GM12878 (cell line): ENCODE measurements around the gene GSE1. TPM values are rescaled to one million over a fixed set of nuclear protein-coding genes. Genes with fewer than 3 reads are reported as not detected.

Experiments
- ATAC-seq: fragments of 200-7000 bp; cut with Tn5 transposase; 3 replicates; pipeline ENCODE4 v1.9.1; 2020; ENCODE audit warnings: mild to moderate bottlenecking, moderate library complexity
- BruUV-seq: library from RNA; stranded (reverse); fragments of 400-500 nt; replicated peaks from 2 replicates; lab custom pipeline; 2021; lab: Mats Ljungman, UMichigan
- CTCF ChIA-PET: fragments of 300-600 bp; sonication (Branson Sonifier 250); formaldehyde crosslinking; extraction: SDS; loops from one replicate; lab custom pipeline; 2021; ENCODE audit warnings: inconsistent platforms; lab: Yijun Ruan, JAX
- POLR2A ChIA-PET: fragments of 350-600 bp; formaldehyde crosslinking; extraction: SDS; loops from one replicate; lab custom pipeline; 2021; ENCODE audit warnings: inconsistent platforms; lab: Charles Lee
- RAD21 ChIA-PET: fragments of 300-600 bp; sonication (Branson Sonifier 250); formaldehyde crosslinking; loops from one replicate; lab custom pipeline; 2023; ENCODE audit warnings: antibody characterized with exemption; ENCODE audit not compliant: unreplicated experiment; lab: Charles Lee
- SMC1A ChIA-PET: fragments of 300-600 bp; sonication (Branson Sonifier 250); formaldehyde crosslinking; loops from one replicate; lab custom pipeline; 2023; ENCODE audit not compliant: unreplicated experiment, uncharacterized antibody; lab: Charles Lee
- DNase-seq: peaks from one replicate; pipeline ENCODE4 v3.0.0-alpha.2; 2011; ENCODE audit warnings: low read depth, low spot score
- FAIRE-seq: peaks from 3 replicates; lab custom pipeline; 2011; peaks lifted over from hg19 to GRCh38; lab: Jason Lieb, UNC
- H2AFZ ChIP-seq: 2 replicates; pipeline ENCODE4 v1.6.0; 2011; ENCODE audit warnings: low read depth, low read length, control low read depth; ENCODE audit not compliant: control insufficient read depth
- H3K27ac ChIP-seq: 2 replicates; pipeline ENCODE4 v1.5.1; 2011; ENCODE audit warnings: control low read depth; ENCODE audit not compliant: control insufficient read depth, insufficient read depth
- H3K27me3 ChIP-seq, 2 experiments: replicated peaks in 1 of 2; 2 replicates each; pipeline versions ENCODE4 v1.6.0 to v1.6.1; 2011; ENCODE audit warnings: low read length in 1 of 2; ENCODE audit not compliant: control insufficient read depth in 2 of 2, insufficient read depth in 2 of 2
- H3K36me3 ChIP-seq, 2 experiments: 2 replicates each; pipeline ENCODE4 v1.5.1; 2011; ENCODE audit warnings: low read length in 1 of 2; ENCODE audit not compliant: control insufficient read depth in 2 of 2, insufficient read depth in 2 of 2
- H3K4me1 ChIP-seq: 2 replicates; pipeline ENCODE4 v1.6.1; 2011; ENCODE audit warnings: mild to moderate bottlenecking, low read length, moderate library complexity, mixed read lengths; ENCODE audit not compliant: control insufficient read depth, insufficient read depth
- H3K4me2 ChIP-seq: 2 replicates; pipeline ENCODE4 v1.6.0; 2011; ENCODE audit warnings: control low read depth; ENCODE audit not compliant: control insufficient read depth, insufficient read depth
- H3K4me3 ChIP-seq: fragments of 200-600 bp; sonication (generic); 2 replicates; pipeline ENCODE4 v1.5.1; 2016
- H3K79me2 ChIP-seq: 2 replicates; pipeline ENCODE4 v1.6.0; 2011; ENCODE audit warnings: low read length; ENCODE audit not compliant: control insufficient read depth, insufficient read depth
- H3K9ac ChIP-seq: 2 replicates; pipeline ENCODE4 v1.8.0; 2011; ENCODE audit warnings: low read length, control low read depth, mixed read lengths; ENCODE audit not compliant: control insufficient read depth, insufficient read depth
- H3K9me3 ChIP-seq: replicated peaks from 3 replicates; pipeline ENCODE4 v1.5.1; 2011; ENCODE audit warnings: mild to moderate bottlenecking, low read length; ENCODE audit not compliant: control insufficient read depth, insufficient read depth
- H4K20me1 ChIP-seq: 2 replicates; pipeline ENCODE4 v1.6.0; 2011; ENCODE audit not compliant: control insufficient read depth, insufficient read depth
- BHLHE40 ChIP-seq, 2 experiments: fragments of 450-650 bp in 1 of 2; IDR thresholded peaks; 2 replicates each; pipeline ENCODE4 v1.6.1; 2011 to 2017; ENCODE audit warnings: low read depth in 2 of 2, borderline replicate concordance in 1 of 2, improper control_type of control experiment in 1 of 2, low read length in 1 of 2, mild to moderate bottlenecking in 1 of 2
- GATAD2B ChIP-seq: fragments of 450-650 bp; conservative IDR thresholded peaks from 2 replicates; pipeline ENCODE4 v1.6.1; 2017; ENCODE audit warnings: low read depth, mild to moderate bottlenecking, moderate library complexity
- POLR2AphosphoS2 ChIP-seq: IDR thresholded peaks from 2 replicates; pipeline ENCODE4 v1.6.1; 2011; ENCODE audit warnings: low read depth, mild to moderate bottlenecking, low read length, improper control_type of control experiment, moderate library complexity
- RB1 ChIP-seq: fragments of 450-650 bp; formaldehyde crosslinking; IDR thresholded peaks from 2 replicates; pipeline ENCODE4 v1.6.1; 2017; ENCODE audit warnings: mild to moderate bottlenecking, borderline replicate concordance
- ZSCAN29 ChIP-seq: fragments of 450-650 bp; IDR thresholded peaks from 2 replicates; pipeline ENCODE4 v1.6.1; 2017; ENCODE audit warnings: mild to moderate bottlenecking, moderate library complexity
- WGBS: methylation state at CpG from one replicate; pipeline ENCODE4 v1.1.6; 2016; ENCODE audit warnings: low lambda C conversion rate; ENCODE audit not compliant: insufficient replicate concordance, insufficient coverage; ENCODE audit errors: missing lambda C conversion rate; 5-methylcytosine and 5-hydroxymethylcytosine counted together
- in situ Hi-C: fragments of 300-500 bp; cut with MboI; formaldehyde crosslinking; loops from 9 replicates; pipeline ENCODE4 v1.14.3; 2018; ENCODE audit warnings: mixed read lengths
- intact Hi-C: fragments of 100-400 bp; cut with micrococcal nuclease; formaldehyde crosslinking; loops from one replicate; pipeline ENCODE4 v1.14.2; 2022; ENCODE audit not compliant: unreplicated experiment
- polyA plus RNA-seq, 11 experiments: library from polyadenylated mRNA; depleted of rRNA in 4 of 11; unstranded in 6 of 11; stranded (reverse) in 5 of 11; fragments of >200 nt; fragmentation: Nextera tagmentation in 4 of 11; fragmentation: Illumina TruSeq in 1 of 11; extraction: Ambion mirVana in 4 of 11; extraction: Trizol in 1 of 11; gene quantifications; 1 replicate in 1 of 11; 2 replicates in 10 of 11; pipeline versions ENCODE4 v1.2.1 to v1.2.3, GENCODE V29; 2011 to 2016; ENCODE audit warnings: inconsistent platforms in 2 of 11, missing spikeins in 2 of 11, low read depth in 1 of 11
- total RNA-seq, 4 experiments: library from RNA; depleted of rRNA in 3 of 4; stranded (reverse); fragments of >200 nt in 3 of 4; fragmentation: Illumina TruSeq in 1 of 4; extraction: Trizol in 1 of 4; gene quantifications; 2 replicates each; pipeline versions ENCODE4 v1.2.1 to v1.2.3, GENCODE V29; 2013 to 2021
- TF ChIP-seq, protein P1 (sequence below), 3 experiments: IDR thresholded peaks in 2 of 3; conservative IDR thresholded peaks in 1 of 3; 2 replicates each; pipeline ENCODE4 v1.5.1; 2011; ENCODE audit warnings: low read depth in 3 of 3, low read length in 3 of 3, mild to moderate bottlenecking in 3 of 3, control low read depth in 2 of 3, moderate library complexity in 2 of 3, inconsistent platforms in 1 of 3, mixed read lengths in 1 of 3; ENCODE audit not compliant: control insufficient read depth in 2 of 3, insufficient read depth in 1 of 3; ENCODE audit errors: extremely low read depth in 1 of 3
- TF ChIP-seq, protein P2 (sequence below): fragments of 450-650 bp; formaldehyde crosslinking; IDR thresholded peaks from 2 replicates; pipeline ENCODE4 v1.4.0; 2022; ENCODE audit warnings: mild to moderate bottlenecking, moderate library complexity
- TF ChIP-seq, protein P3 (sequence below): fragments of 450-650 bp; IDR thresholded peaks from 2 replicates; pipeline ENCODE4 v1.6.1; 2017; ENCODE audit warnings: mild to moderate bottlenecking, low read depth, inconsistent platforms; ENCODE audit not compliant: poor library complexity, severe bottlenecking
- TF ChIP-seq, protein P4 (sequence below): fragments of 450-650 bp; formaldehyde crosslinking; IDR thresholded peaks from 2 replicates; pipeline ENCODE4 v1.5.0; 2022; ENCODE audit warnings: mild to moderate bottlenecking, missing genetic modification characterization

Gene GSE1
- total and polyA plus RNA-seq, 10 of the 15 experiments (the other 5 are each of a cell fraction or from before 2014, with no cell fraction given) = 4.6 to 58.7 (median 18.2) TPM

GRCh38 chr16:85608515-85608885 lies 4.6 kb upstream of the GSE1 start (continued):
- no peak for TF ChIP-seq POLR2AphosphoS2
- TF ChIP-seq, protein P1, sequence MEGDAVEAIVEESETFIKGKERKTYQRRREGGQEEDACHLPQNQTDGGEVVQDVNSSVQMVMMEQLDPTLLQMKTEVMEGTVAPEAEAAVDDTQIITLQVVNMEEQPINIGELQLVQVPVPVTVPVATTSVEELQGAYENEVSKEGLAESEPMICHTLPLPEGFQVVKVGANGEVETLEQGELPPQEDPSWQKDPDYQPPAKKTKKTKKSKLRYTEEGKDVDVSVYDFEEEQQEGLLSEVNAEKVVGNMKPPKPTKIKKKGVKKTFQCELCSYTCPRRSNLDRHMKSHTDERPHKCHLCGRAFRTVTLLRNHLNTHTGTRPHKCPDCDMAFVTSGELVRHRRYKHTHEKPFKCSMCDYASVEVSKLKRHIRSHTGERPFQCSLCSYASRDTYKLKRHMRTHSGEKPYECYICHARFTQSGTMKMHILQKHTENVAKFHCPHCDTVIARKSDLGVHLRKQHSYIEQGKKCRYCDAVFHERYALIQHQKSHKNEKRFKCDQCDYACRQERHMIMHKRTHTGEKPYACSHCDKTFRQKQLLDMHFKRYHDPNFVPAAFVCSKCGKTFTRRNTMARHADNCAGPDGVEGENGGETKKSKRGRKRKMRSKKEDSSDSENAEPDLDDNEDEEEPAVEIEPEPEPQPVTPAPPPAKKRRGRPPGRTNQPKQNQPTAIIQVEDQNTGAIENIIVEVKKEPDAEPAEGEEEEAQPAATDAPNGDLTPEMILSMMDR (IDR thresholded peaks at IDR 0.05 in 2 of 3, conservative IDR thresholded peaks at IDR 0.05 in 1 of 3; ENCODE audit: control insufficient read depth in 2 of 3, extremely low read depth in 1 of 3, insufficient read depth in 1 of 3, low read depth in 3 of 3, low read length in 3 of 3) = no peak
- TF ChIP-seq RB1 = no peak
- TF ChIP-seq, all 136 proteins: peak for 0

DNA sequence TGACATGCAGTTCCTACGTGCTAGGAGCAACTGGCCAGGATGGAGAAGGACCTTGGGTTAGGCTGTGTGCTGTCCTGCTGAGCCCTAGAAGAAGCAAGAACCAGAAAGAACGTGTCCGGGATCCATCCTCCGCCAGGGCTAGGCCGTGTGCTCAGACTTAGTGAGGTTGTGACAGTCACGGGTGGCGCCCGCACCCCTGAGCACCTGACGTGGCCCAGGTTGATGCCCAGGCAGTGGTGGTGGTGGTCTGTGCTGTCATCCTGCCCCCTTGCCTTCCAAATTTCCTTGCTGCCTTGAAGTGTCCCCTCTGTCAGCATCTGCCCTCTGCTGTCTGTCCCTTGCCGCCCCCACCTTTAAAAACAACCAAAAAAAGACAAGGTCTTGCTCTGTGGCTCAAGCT lies 4.2 kb upstream of the GSE1 start:
- Histone ChIP-seq H4K20me1 (peaks cover 15% of the 10 kb centered on the region), H3K27ac (no peak overlapping the region), H2AFZ (no peak overlapping the region), H3K79me2 (peaks cover 34% of the 10 kb centered on the region), H3K36me3 (peaks cover 0 to 5% of the 10 kb centered on the region in 2 experiments; a peak in 2 of 4 replicates), H3K4me3 (no peak overlapping the region), H3K9ac (no peak overlapping the region), H3K4me1 (peaks cover 23% of the 10 kb centered on the region), H3K27me3 (no peaks in the 10 kb centered on the region), H3K9me3 (no peaks in the 10 kb centered on the region), H3K4me2 (no peak overlapping the region)
- POLR2A ChIA-PET = interaction anchor here (0.6 kb wide), 1 partner anchor 49 kb away, joined by 3 read pairs; no protein-coding TSS in a partner anchor
- WGBS = 93% methylated on average over 10 of the region's 10 CpGs
- in situ Hi-C loops (loop anchor here (5.0 to 25.0 kb wide), 2 partner anchors 117 to 172 kb away; no protein-coding TSS in a partner anchor), intact Hi-C loops (no loop called here)
- BruUV-seq = no TSS peak
- CTCF ChIA-PET = interaction anchor here (0.8 to 5.3 kb wide), 13 partner anchors 45 to 216 kb away, joined by 3 to 47 read pairs (median 14); no protein-coding TSS in a partner anchor
- RAD21 ChIA-PET = interaction anchor here (0.8 to 6.0 kb wide), 7 partner anchors 50 to 186 kb away, joined by 3 to 56 read pairs (median 9); no protein-coding TSS in a partner anchor
- SMC1A ChIA-PET = interaction anchor here (1.0 to 3.1 kb wide), 8 partner anchors 39 to 187 kb away, joined by 3 to 20 read pairs (median 6); no protein-coding TSS in a partner anchor
- FAIRE-seq = no peak
- DNase-seq = no peak
- ATAC-seq = no peak
- TF ChIP-seq, protein P2, sequence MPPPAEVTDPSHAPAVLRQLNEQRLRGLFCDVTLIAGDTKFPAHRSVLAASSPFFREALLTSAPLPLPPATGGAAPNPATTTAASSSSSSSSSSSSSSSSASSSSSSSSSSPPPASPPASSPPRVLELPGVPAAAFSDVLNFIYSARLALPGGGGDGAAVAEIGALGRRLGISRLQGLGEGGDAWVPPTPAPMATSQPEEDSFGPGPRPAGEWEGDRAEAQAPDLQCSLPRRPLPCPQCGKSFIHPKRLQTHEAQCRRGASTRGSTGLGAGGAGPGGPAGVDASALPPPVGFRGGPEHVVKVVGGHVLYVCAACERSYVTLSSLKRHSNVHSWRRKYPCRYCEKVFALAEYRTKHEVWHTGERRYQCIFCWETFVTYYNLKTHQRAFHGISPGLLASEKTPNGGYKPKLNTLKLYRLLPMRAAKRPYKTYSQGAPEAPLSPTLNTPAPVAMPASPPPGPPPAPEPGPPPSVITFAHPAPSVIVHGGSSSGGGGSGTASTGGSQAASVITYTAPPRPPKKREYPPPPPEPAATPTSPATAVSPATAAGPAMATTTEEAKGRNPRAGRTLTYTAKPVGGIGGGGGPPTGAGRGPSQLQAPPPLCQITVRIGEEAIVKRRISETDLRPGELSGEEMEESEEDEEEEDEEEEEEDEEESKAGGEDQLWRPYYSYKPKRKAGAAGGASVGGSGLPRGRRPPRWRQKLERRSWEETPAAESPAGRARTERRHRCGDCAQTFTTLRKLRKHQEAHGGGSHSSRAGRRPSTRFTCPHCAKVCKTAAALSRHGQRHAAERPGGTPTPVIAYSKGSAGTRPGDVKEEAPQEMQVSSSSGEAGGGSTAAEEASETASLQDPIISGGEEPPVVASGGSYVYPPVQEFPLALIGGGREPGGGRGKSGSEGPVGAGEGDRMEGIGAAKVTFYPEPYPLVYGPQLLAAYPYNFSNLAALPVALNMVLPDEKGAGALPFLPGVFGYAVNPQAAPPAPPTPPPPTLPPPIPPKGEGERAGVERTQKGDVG (CRISPR knock-in tag) = no peak
- TF ChIP-seq, protein P3, sequence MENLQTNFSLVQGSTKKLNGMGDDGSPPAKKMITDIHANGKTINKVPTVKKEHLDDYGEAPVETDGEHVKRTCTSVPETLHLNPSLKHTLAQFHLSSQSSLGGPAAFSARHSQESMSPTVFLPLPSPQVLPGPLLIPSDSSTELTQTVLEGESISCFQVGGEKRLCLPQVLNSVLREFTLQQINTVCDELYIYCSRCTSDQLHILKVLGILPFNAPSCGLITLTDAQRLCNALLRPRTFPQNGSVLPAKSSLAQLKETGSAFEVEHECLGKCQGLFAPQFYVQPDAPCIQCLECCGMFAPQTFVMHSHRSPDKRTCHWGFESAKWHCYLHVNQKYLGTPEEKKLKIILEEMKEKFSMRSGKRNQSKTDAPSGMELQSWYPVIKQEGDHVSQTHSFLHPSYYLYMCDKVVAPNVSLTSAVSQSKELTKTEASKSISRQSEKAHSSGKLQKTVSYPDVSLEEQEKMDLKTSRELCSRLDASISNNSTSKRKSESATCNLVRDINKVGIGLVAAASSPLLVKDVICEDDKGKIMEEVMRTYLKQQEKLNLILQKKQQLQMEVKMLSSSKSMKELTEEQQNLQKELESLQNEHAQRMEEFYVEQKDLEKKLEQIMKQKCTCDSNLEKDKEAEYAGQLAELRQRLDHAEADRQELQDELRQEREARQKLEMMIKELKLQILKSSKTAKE = no peak
- TF ChIP-seq, protein P4, sequence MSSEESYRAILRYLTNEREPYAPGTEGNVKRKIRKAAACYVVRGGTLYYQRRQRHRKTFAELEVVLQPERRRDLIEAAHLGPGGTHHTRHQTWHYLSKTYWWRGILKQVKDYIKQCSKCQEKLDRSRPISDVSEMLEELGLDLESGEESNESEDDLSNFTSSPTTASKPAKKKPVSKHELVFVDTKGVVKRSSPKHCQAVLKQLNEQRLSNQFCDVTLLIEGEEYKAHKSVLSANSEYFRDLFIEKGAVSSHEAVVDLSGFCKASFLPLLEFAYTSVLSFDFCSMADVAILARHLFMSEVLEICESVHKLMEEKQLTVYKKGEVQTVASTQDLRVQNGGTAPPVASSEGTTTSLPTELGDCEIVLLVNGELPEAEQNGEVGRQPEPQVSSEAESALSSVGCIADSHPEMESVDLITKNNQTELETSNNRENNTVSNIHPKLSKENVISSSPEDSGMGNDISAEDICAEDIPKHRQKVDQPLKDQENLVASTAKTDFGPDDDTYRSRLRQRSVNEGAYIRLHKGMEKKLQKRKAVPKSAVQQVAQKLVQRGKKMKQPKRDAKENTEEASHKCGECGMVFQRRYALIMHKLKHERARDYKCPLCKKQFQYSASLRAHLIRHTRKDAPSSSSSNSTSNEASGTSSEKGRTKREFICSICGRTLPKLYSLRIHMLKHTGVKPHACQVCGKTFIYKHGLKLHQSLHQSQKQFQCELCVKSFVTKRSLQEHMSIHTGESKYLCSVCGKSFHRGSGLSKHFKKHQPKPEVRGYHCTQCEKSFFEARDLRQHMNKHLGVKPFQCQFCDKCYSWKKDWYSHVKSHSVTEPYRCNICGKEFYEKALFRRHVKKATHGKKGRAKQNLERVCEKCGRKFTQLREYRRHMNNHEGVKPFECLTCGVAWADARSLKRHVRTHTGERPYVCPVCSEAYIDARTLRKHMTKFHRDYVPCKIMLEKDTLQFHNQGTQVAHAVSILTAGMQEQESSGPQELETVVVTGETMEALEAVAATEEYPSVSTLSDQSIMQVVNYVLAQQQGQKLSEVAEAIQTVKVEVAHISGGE (CRISPR knock-in tag) = no peak
- TF ChIP-seq GATAD2B (no peak), BHLHE40 (IDR thresholded peaks at IDR 0.05; ENCODE audit: borderline replicate concordance in 1 of 2, low read depth in 2 of 2, low read length in 1 of 2) (no peak), ZSCAN29 (no peak)
